Keratinocyte (primary cell): Measurements from ENCODE around the gene PRKN. TPM values are rescaled to one million over a fixed set of nuclear protein-coding genes. Genes with fewer than 3 reads are reported as not detected.

Source experiments
- DNase-seq: peaks from one replicate; pipeline ENCODE4 v3.0.0-alpha.2; 2011; ENCODE audit warnings: low read depth, missing footprints, low spot score
- FAIRE-seq: peaks from 2 replicates; lab custom pipeline; 2011; peaks lifted over from hg19 to GRCh38; lab: Jason Lieb, UNC
- H2AFZ ChIP-seq: 2 replicates; pipeline ENCODE4 v1.6.0; 2012; ENCODE audit warnings: low read length, control low read depth, inconsistent platforms; ENCODE audit not compliant: control insufficient read depth
- H3K27ac ChIP-seq: 2 replicates; pipeline ENCODE4 v1.5.1; 2011; ENCODE audit warnings: low read length; ENCODE audit not compliant: control insufficient read depth, insufficient read depth
- H3K27me3 ChIP-seq: 3 replicates; pipeline ENCODE4 v1.6.0; 2011; ENCODE audit warnings: low read length; ENCODE audit not compliant: control insufficient read depth, insufficient read depth; ENCODE audit errors: extremely low read depth
- H3K36me3 ChIP-seq, 2 experiments: 2 replicates in 1 of 2; 3 replicates in 1 of 2; pipeline ENCODE4 v1.5.1; 2011; ENCODE audit warnings: low read length in 2 of 2, mild to moderate bottlenecking in 1 of 2; ENCODE audit not compliant: control insufficient read depth in 2 of 2, insufficient read depth in 2 of 2; ENCODE audit errors: extremely low read depth in 1 of 2
- H3K4me1 ChIP-seq: 3 replicates; pipeline ENCODE4 v1.5.1; 2011; ENCODE audit warnings: low read length; ENCODE audit not compliant: control insufficient read depth, insufficient read depth; ENCODE audit errors: extremely low read depth
- H3K4me2 ChIP-seq: 3 replicates; pipeline ENCODE4 v1.6.0; 2011; ENCODE audit warnings: low read depth, low read length; ENCODE audit not compliant: control insufficient read depth, insufficient read depth; ENCODE audit errors: extremely low read depth
- H3K4me3 ChIP-seq, 3 experiments: fragments of 200-600 bp in 1 of 3; sonication (generic) in 1 of 3; 2 replicates in 2 of 3; 3 replicates in 1 of 3; pipeline ENCODE4 v1.5.1; 2011 to 2016; ENCODE audit warnings: low read length in 3 of 3, mild to moderate bottlenecking in 3 of 3, control low read depth in 2 of 3, inconsistent platforms in 1 of 3, low read depth in 1 of 3, mixed read lengths in 1 of 3, mixed run types in 1 of 3, moderate library complexity in 1 of 3; ENCODE audit not compliant: control insufficient read depth in 2 of 3, insufficient read depth in 2 of 3; ENCODE audit errors: extremely low read depth in 1 of 3
- H3K79me2 ChIP-seq: 2 replicates; pipeline ENCODE4 v1.6.0; 2012; ENCODE audit warnings: low read length; ENCODE audit not compliant: control insufficient read depth, insufficient read depth
- H3K9ac ChIP-seq: 3 replicates; pipeline ENCODE4 v1.6.0; 2011; ENCODE audit warnings: low read length; ENCODE audit not compliant: control insufficient read depth, insufficient read depth; ENCODE audit errors: extremely low read depth
- H3K9me1 ChIP-seq: 3 replicates; pipeline ENCODE4 v1.6.0; 2011; ENCODE audit warnings: low read length; ENCODE audit not compliant: control insufficient read depth, insufficient read depth; ENCODE audit errors: extremely low read depth
- H3K9me3 ChIP-seq: 2 replicates; pipeline ENCODE4 v1.5.1; 2012; ENCODE audit warnings: low read depth, low read length; ENCODE audit not compliant: control insufficient read depth
- H4K20me1 ChIP-seq: 3 replicates; pipeline ENCODE4 v1.6.0; 2011; ENCODE audit warnings: low read length; ENCODE audit not compliant: control insufficient read depth, insufficient read depth; ENCODE audit errors: extremely low read depth
- CTCF ChIP-seq, 3 experiments: IDR thresholded peaks in 1 of 3; conservative IDR thresholded peaks in 1 of 3; optimal IDR thresholded peaks in 1 of 3; 2 replicates in 2 of 3; 3 replicates in 1 of 3; pipeline versions ENCODE3 to v1.5.1; 2011; ENCODE audit warnings: low read length in 3 of 3, mild to moderate bottlenecking in 3 of 3, moderate library complexity in 2 of 3, control low read depth in 1 of 3, inconsistent platforms in 1 of 3; ENCODE audit not compliant: insufficient read depth in 2 of 3; ENCODE audit errors: extremely low read depth in 1 of 3
- EZH2 ChIP-seq: IDR thresholded peaks from one replicate; pipeline ENCODE4 v1.6.1; 2012; ENCODE audit warnings: inconsistent platforms, mild to moderate bottlenecking, low read length, moderate library complexity
- dilution Hi-C: fragments of 300-500 bp; cut with MboI; formaldehyde crosslinking; loops from one replicate; pipeline ENCODE4 v1.7.0; 2020; ENCODE audit warnings: low sequenced_read_pairs; ENCODE audit not compliant: extremely low pct_ligation_motif_present
- polyA plus RNA-seq, 5 experiments: library from polyadenylated mRNA; depleted of rRNA in 3 of 5; stranded (reverse) in 3 of 5; stranded (forward) in 1 of 5; unstranded in 1 of 5; fragments of >200 nt; gene quantifications; 1 replicate in 1 of 5; 2 replicates in 3 of 5; 3 replicates in 1 of 5; pipeline versions ENCODE4 v1.2.1 to v1.2.3, GENCODE V29; 2011 to 2012; ENCODE audit warnings: missing spikeins in 2 of 5, low read depth in 1 of 5, low replicate concordance in 1 of 5

PRKN gene
- polyA plus RNA-seq, 1 donor (not counting 4 experiments of a cell fraction or from before 2014, with no cell fraction given) = 0.67 TPM

GRCh38 chr6:161890832-161891297 lies 836.7 kb downstream of the PRKN start:
- H3K79me2 ChIP-seq = no peaks in the 10 kb centered on the region
- no peaks in the 10 kb centered on the region for H4K20me1 ChIP-seq
- H3K9ac ChIP-seq = no peak overlapping the region
- H3K9me3 ChIP-seq = no peaks in the 10 kb centered on the region
- H3K36me3 ChIP-seq = no peaks in the 10 kb centered on the region
- H3K27me3 ChIP-seq = peaks cover 6% of the 10 kb centered on the region
- peak overlapping the region; percentile 16 for H3K4me2 ChIP-seq
- no peak for DNase-seq
- no peak overlapping the region for H3K4me3 ChIP-seq
- dilution Hi-C loops = no loop called here
- H3K27ac ChIP-seq = no peak overlapping the region
- H3K9me1 ChIP-seq = no peaks in the 10 kb centered on the region
- TF ChIP-seq CTCF (optimal IDR thresholded peaks at IDR 0.05 in 1 of 3, IDR thresholded peaks at IDR 0.05 in 1 of 3, conservative IDR thresholded peaks at IDR 0.05 in 1 of 3; ENCODE audit: extremely low read depth in 1 of 3, insufficient read depth in 2 of 3, low read length in 3 of 3) (no peak), EZH2 (peak; percentile 15)
- no peak for FAIRE-seq
- no peak overlapping the region for H2AFZ ChIP-seq
- H3K4me1 ChIP-seq = no peaks in the 10 kb centered on the region

GRCh38 chr6:161890133-161890831 lies 837.3 kb downstream of the PRKN start:
- Histone ChIP-seq H3K4me2 (no peak overlapping the region), H3K4me1 (no peaks in the 10 kb centered on the region), H3K27ac (no peak overlapping the region), H3K9me1 (no peaks in the 10 kb centered on the region), H3K27me3 (peaks cover 6% of the 10 kb centered on the region), H4K20me1 (no peaks in the 10 kb centered on the region), H3K9ac (no peak overlapping the region), H3K36me3 (no peaks in the 10 kb centered on the region), H3K9me3 (no peaks in the 10 kb centered on the region), H2AFZ (no peak overlapping the region), H3K79me2 (no peaks in the 10 kb centered on the region), H3K4me3 (no peak overlapping the region)
- no peak for DNase-seq
- dilution Hi-C loops = no loop called here
- no peak for FAIRE-seq
- TF ChIP-seq CTCF (optimal IDR thresholded peaks at IDR 0.05 in 1 of 3, IDR thresholded peaks at IDR 0.05 in 1 of 3, conservative IDR thresholded peaks at IDR 0.05 in 1 of 3; ENCODE audit: extremely low read depth in 1 of 3, insufficient read depth in 2 of 3, low read length in 3 of 3) (no peak), EZH2 (peak; percentile 55)
